Heart left ventricle (tissue), 16 donors: ENCODE measurements around the gene ZNF219. TPM values are rescaled to one million over a fixed set of nuclear protein-coding genes. Genes with fewer than 3 reads are reported as not detected.
A peak's percentile ranks its signal among the peaks of the same experiment; 100 is the strongest.

Experiments
- ATAC-seq, 4 donors: fragments of 200-7000 bp; cut with Tn5 transposase; one replicate each; pipeline ENCODE4 v1.9.1; 2020 to 2022; ENCODE audit warnings: moderate library complexity in 4 of 4, mild to moderate bottlenecking in 3 of 4, moderate number of reproducible peaks in 1 of 4
- DNase-seq, 5 donors: peaks; one replicate each; pipeline ENCODE4 v3.0.0-alpha.2; 2020
- H3K27ac ChIP-seq, 12 donors: fragments of 200-600 bp; sonication (generic) in 4 of 12; one replicate each; pipeline versions ENCODE4 v1.5.0 to v1.8.0; 2016 to 2022; ENCODE audit warnings: mild to moderate bottlenecking in 2 of 12
- H3K27me3 ChIP-seq, 9 donors: fragments of 200-600 bp; sonication (generic) in 2 of 9; one replicate each; pipeline versions ENCODE4 v1.5.1 to v1.8.0; 2016 to 2022; ENCODE audit warnings: mild to moderate bottlenecking in 3 of 9
- H3K36me3 ChIP-seq, 9 donors: fragments of 200-600 bp; sonication (generic) in 2 of 9; one replicate each; pipeline versions ENCODE4 v1.5.0 to v1.8.0; 2018 to 2022; ENCODE audit warnings: mild to moderate bottlenecking in 2 of 9
- H3K4me1 ChIP-seq, 12 donors: fragments of 200-600 bp; sonication (generic) in 4 of 12; one replicate each; pipeline versions ENCODE4 v1.5.0 to v1.8.0; 2016 to 2022; ENCODE audit warnings: mild to moderate bottlenecking in 3 of 12
- H3K4me3 ChIP-seq, 12 donors: fragments of 200-600 bp; sonication (generic) in 4 of 12; one replicate each; pipeline versions ENCODE4 v1.5.0 to v1.8.0; 2017 to 2022; ENCODE audit warnings: mild to moderate bottlenecking in 9 of 12, moderate library complexity in 4 of 12
- H3K9me3 ChIP-seq, 12 donors: fragments of 200-600 bp; sonication (generic) in 4 of 12; one replicate each; pipeline versions ENCODE4 v1.5.0 to v1.8.0; 2016 to 2022; ENCODE audit warnings: mild to moderate bottlenecking in 1 of 12
- CTCF ChIP-seq, 12 donors: fragments of 200-600 bp; sonication (generic) in 4 of 12; IDR thresholded peaks; one replicate each; pipeline versions ENCODE4 v1.5.0 to v1.8.0; 2018 to 2022; ENCODE audit warnings: antibody characterized with exemption in 12 of 12, mild to moderate bottlenecking in 5 of 12
- POLR2A ChIP-seq, 2 donors: fragments of 450-650 bp; IDR thresholded peaks; one replicate each; pipeline ENCODE4 v1.6.1; 2017; ENCODE audit warnings: antibody characterized with exemption in 2 of 2, mild to moderate bottlenecking in 2 of 2, moderate library complexity in 2 of 2
- WGBS, 4 donors: extraction: QIAGEN DNeasy Blood & Tissue Kit in 2 of 4; methylation state at CpG; one replicate each; pipeline versions ENCODE4 v1.1.5 to v1.1.7; 2013 to 2018; 5-methylcytosine and 5-hydroxymethylcytosine counted together
- intact Hi-C, 10 donors: fragments of 100-400 bp; cut with DNase I; formaldehyde crosslinking; loops; one replicate each; pipeline versions ENCODE4 v1.11.1 to v1.14.2; 2022
- polyA plus RNA-seq, 2 donors: library from polyadenylated mRNA; stranded (reverse); fragments of 200-250 nt; gene quantifications; one replicate each; pipeline ENCODE4 v1.2.3, GENCODE V29; 2013
- total RNA-seq, 9 donors: library from RNA; depleted of rRNA in 2 of 9; stranded (reverse); fragments of >200 nt in 2 of 9; fragmentation: NEBNext Ultra II Directional in 3 of 9; extraction: Animal tissue kit (Norgen Biotek cat#: 25700) in 3 of 9; gene quantifications; one replicate each; pipeline versions ENCODE4 v1.1.0 to v1.2.4, GENCODE V29; 2016 to 2023
- donor health status: ischemic (EF 13 %, LVEDD 7.1; RV severe dilation, severe dysfunction).
- donor health status: healthy with polysubstance abuse.
- donor health status: DM: no; HTN: yes; CAD: no.
- donor health status: DM: no; HTN: no; CAD: no.
- donor health status: ischemic (EF 25% LVEDD 6.9; RV normal size, moderate dysfunction).
- donor health status: ischemic (EF 25% LVEDD 5.7; RV mildly dilated, moderate dysfunction).
- donor health status: healthy.
- donor health status: DM: yes; HTN: yes; CAD: no.
- donor health status: ischemic (EF 35%, LVEDD 5.7; RV mildly dilated, moderate dysfunction).
- donor health status: nonischemic (EF 11% LVEDD 7.7; RV severe dilation, severe dysfunction).
- donor health status: DM: yes; HTN: yes; CAD: no.
- donor health status: PGD.
- donor health status: ischemic (EF 29% LVEDD 5.4; RV normal size, mild dysfunction).
- donor health status: nonischemic (EF 23%, LVEDD 6.1; RV moderate dilation, normal function).

The ZNF219 gene
- total and polyA plus RNA-seq, 11 donors, result 33.9 to 97.9 (median 43.0) TPM

DNA sequence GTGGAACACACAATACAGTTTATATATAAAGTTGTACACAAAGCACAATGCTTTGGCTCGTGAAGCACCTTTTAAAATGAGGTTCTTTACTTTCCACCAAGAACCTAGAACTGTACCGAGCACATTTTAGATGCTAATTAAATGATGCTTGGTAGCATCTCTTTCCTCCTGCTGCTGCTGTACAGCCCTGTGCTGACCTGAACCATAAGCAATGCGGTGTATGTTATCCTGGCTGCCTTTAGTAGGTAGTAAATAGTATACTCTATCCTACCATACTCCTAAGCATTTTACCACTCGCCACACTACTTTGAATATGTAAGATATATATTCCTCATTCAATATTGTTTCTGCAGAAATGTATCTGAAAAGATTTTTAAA lies 43.7 kb downstream of the ZNF219 start:
- Histone ChIP-seq H3K4me1 (peaks cover 0 to 5% (median 0%) of the 10 kb centered on the region in 12 donors), H3K4me3 (no peak overlapping the region), H3K36me3 (no peaks in the 10 kb centered on the region), H3K9me3 (no peaks in the 10 kb centered on the region), H3K27ac (no peak overlapping the region), H3K27me3 (no peaks in the 10 kb centered on the region)
- WGBS, 4 donors, result 78 to 97% (median 89%) methylated on average over 4 of the region's 4 CpGs
- TF ChIP-seq POLR2A (IDR thresholded peaks at IDR 0.05) (no peak), CTCF (IDR thresholded peaks at IDR 0.05) (no peak)
- intact Hi-C loops, result loop anchor here in 1 of 10 donors (5.0 kb wide), 1 partner anchor 42 kb away; no protein-coding TSS in a partner anchor
- no peak for ATAC-seq
- no peak for DNase-seq

DNA sequence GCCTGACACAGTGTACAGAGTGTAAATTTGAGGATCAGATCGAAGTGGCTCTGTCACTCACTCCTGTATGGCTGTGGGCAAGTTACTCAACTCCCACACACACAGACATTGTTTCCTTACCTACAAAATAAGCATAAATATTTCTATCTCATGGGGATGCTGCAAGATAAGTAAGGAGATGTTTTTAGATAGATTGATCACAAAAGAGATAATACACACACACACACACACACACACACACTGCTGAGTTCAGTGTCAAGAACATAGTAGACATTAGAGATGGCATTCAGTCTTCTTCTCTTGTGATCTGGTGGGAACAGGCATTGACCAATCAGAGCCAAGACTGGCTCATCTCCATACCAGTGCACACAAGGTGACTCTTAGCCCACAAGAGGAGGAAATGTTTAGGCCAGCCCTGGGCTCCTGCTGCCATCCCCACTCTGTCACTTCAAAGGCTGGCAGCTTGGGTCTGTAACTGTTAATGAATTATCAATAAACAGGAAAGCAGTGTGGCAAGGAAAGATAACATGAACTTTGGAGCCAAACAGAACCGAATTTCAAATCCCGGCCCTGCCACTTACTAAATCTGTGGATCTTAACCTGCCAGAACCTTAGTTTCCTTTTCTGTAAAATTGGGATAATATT lies 44.2 kb downstream of the ZNF219 start:
- ATAC-seq (peak in 1 of 4 donors; percentile 27), DNase-seq (no peak)
- intact Hi-C loops, result no loop called here
- Histone ChIP-seq H3K4me1 (peaks cover 0 to 5% (median 0%) of the 10 kb centered on the region in 12 donors), H3K4me3 (no peak overlapping the region), H3K27ac (no peak overlapping the region), H3K9me3 (no peaks in the 10 kb centered on the region), H3K36me3 (no peaks in the 10 kb centered on the region), H3K27me3 (no peaks in the 10 kb centered on the region)
- TF ChIP-seq CTCF (IDR thresholded peaks at IDR 0.05) (no peak), POLR2A (IDR thresholded peaks at IDR 0.05) (no peak)
- 80 to 83% (median 81%) methylated on average over 3 of the region's 3 CpGs for WGBS, 4 donors

- ATAC-seq, result no peak
- WGBS, 4 donors, result 91 to 96% (median 95%) methylated on average over 20 of the region's 20 CpGs
- Histone ChIP-seq H3K27ac (no peak overlapping the region), H3K4me1 (peaks cover 0 to 7% (median 0%) of the 10 kb centered on the region in 12 donors), H3K27me3 (no peaks in the 10 kb centered on the region), H3K4me3 (no peak overlapping the region), H3K9me3 (no peaks in the 10 kb centered on the region), H3K36me3 (no peaks in the 10 kb centered on the region)
- TF ChIP-seq CTCF (IDR thresholded peaks at IDR 0.05) (no peak), POLR2A (IDR thresholded peaks at IDR 0.05) (no peak)
- no peak for DNase-seq
- intact Hi-C loops, result no loop called here
Observed at GRCh38 chr14:21053184-21054122, 45.0 kb downstream of the ZNF219 start.

GRCh38 chr14:21050597-21050996 lies 47.9 kb downstream of the ZNF219 start:
- DNase-seq, result no peak
- no peak for ATAC-seq
- Histone ChIP-seq H3K9me3 (no peaks in the 10 kb centered on the region), H3K27ac (no peak overlapping the region), H3K4me3 (no peak overlapping the region), H3K4me1 (peaks cover 0 to 14% (median 0%) of the 10 kb centered on the region in 12 donors), H3K27me3 (no peaks in the 10 kb centered on the region), H3K36me3 (no peaks in the 10 kb centered on the region)
- intact Hi-C loops, result no loop called here
- TF ChIP-seq CTCF (IDR thresholded peaks at IDR 0.05), result no peak
- TF ChIP-seq POLR2A (IDR thresholded peaks at IDR 0.05), result no peak
- 85 to 88% (median 87%) methylated on average over 3 of the region's 3 CpGs for WGBS, 4 donors
